ENCODE data around the gene GLUL. TPM values are rescaled to one million over a fixed set of nuclear protein-coding genes. Genes with fewer than 3 reads are reported as not detected.
"Not testable (repeated sequence)": the region's sequence is repeated elsewhere in the genome, so short reads cannot be mapped to it uniquely, and the experiment has no call there.

GLUL gene
- polyA plus RNA-seq, 3 donors: 305 to 322 (median 308) TPM

- no peak for DNase-seq
Observed at GRCh38 chr1:182374101-182374834, 17.3 kb downstream of the GLUL start.

GRCh38 chr1:182370532-182370931 is 21.1 kb downstream of the GLUL start:
- no peak for DNase-seq

DNA sequence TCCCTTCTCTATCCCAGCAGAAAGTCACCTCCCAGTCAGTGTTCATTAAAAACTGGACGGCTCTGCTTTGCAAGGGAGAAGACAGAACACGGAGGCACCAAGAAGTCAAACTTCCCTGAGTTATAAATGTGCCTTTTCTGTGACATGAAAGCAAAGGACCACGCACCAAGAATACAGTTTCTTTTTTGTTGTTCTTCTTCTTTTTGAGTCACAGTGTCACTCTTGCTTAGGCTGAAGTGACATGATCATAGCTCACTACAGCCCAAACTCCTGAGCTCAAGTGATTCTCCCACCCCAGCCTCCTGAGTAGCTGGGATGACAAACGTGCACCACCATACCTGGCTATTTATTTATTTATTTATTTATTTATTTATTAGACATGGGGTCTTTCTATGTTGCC is 22.7 kb downstream of the GLUL start:
- no peak for DNase-seq

- DNase-seq: no peak
Observed at GRCh38 chr1:182368358-182368757, 23.2 kb downstream of the GLUL start.

- no peak for DNase-seq
Observed at GRCh38 chr1:182367926-182368325, 23.7 kb downstream of the GLUL start.

DNA sequence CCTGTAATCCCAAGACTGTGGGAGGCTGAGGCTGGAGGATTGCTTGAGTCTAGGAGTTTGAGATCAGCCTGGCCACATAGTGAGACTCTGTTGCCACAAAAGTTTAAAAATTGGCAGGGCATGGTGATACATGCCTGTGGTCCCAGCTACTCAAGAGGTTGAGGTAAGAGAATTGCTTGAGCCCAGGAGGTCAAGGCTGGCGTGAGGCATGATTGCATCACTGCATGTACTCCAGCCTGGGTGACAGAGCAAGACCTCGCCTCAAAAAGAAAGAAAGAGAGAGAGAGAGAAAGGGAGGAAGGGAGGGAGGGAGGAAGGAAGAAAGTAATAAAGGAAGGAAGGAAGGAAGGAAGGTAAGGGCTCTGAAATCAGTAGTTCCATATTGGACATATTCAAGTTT is 25.0 kb downstream of the GLUL start:
- DNase-seq: no peak

DNA sequence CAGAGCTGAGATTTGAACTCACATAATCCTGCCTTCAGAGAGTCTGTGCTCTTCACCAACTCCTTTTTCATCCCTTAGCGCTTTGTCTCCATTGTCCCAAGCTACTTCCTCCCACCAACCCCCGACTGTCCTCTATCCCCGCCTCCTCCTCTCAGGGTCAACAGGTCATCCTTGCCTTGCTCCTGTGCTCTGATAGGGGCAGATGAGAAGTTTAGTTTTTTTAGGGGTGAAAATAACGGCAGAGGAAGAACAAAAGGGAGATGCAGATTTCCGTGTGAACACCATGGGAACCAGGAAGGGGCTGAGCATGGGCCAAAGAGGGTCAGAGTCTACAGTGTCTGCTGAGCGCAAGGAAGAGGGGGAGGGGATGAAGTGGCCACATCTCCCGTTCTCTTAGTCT is 31.9 kb downstream of the GLUL start:
- DNase-seq: no peak

GRCh38 chr1:182357913-182358312 is 33.7 kb downstream of the GLUL start:
- no peak for DNase-seq

DNA sequence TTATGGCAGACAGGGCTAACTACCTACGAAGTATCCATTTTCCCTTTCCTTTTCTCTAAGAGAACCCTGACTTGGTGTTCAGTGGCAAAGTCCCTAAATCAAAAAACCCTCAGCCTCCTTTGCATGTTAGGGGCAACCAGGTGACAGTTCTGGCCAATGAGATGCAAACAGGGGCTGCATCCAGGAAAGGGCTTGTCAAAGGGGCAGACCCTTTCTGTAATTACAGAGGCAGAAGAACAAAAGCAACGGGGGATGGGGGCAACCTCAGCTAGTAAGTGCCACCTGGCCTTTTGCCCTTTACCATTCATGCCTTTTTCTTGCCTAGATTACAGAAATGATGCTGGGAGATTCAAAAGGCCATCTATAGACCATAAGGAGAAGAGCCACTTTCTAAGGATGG is 34.4 kb downstream of the GLUL start:
- no peak for DNase-seq

DNA sequence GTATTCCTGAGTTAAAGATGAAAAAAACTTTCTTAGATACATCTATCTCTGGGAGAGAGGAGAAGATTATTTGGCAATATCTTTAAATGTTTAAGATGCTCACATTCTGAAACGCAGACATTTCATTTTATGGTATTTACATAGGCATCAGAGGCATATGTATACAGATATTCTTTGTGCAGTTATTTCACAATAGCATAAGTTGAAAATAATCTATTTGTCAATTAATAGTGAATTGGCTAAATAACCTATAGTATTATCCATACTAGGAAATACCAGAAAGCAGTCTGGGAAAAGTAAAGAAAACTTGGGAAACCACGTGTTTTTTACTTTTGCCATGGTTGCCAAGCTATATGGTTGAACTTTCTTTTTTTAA is 35.9 kb downstream of the GLUL start:
- no peak for DNase-seq

GRCh38 chr1:182351790-182352364 is 39.7 kb downstream of the GLUL start:
- DNase-seq: no peak

DNA sequence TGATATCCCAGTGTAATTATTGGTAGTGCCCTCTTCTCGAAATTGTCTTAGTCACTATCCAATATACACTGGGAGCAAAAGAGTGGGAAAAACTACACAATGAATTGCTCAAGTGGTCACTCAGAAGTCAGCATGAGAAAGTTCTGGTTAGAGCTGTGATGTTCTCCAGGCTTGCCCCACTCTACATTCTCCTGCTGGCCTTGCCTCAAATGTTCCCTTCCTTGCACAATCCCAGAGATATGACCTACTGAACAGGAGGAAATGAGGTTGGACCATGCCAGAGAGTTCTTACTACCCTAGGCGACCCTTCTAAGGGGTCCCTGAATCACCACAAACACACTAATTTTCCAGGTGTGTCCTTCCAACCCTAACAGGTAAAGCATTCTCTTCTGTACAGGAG is 40.8 kb downstream of the GLUL start:
- DNase-seq: no peak

DNA sequence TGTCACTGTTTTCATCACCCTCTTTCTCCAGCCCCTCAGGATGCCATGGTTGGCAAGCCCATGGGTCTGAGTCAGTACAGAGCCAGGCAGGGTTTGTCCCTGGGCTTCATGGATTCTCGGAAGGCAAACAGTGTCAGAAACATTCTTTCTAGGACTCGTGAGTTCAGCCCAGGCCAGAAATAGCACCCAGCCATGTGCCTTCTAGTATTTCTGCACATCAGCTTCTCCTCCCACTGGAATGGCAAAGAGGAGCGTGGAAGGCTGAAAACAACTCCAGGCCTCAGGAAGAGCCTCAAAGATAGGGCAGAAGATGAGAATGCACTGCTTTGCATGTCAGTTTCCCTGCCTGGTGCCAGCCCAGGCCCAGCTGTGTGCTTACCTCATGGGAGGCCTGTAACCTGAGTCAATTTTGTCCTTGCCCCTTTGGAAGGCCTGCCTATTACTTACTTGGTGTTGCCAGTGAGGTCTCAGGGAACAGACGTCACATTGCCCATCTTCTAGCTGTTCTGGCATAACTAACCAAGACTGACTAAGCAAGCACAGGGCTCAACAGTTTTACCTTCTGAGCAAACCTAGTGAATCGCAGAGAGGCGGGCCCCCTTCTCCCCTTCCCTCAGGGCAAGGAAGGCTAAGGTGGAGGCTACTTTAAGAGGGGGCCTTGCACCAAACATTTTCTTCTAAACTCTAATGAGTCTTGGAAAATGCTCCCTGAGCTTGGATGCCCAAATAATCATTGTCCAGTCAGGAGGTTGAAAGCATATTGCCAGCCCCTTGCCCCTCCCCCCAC is 42.4 kb downstream of the GLUL start:
- no peak for DNase-seq

DNA sequence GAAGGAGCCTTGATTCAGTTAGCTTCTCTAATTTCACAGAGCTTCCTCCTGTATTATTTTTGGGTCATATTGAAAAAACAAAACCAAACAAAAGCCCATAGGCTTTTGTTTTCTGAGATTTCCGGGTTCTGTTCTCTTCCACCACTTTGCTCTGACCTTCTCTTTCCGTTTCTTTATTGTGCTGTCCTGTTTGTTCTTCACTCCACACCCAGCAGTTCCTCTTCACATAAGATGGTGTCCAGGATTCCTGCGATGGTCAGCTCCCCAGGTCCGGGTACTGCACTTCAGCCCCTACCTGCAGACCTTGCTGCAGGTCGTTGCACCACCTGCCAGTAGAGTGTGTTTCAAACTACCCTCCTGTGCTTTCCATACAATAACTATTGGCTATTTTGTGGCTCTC is 44.6 kb downstream of the GLUL start:
- DNase-seq: no peak

DNA sequence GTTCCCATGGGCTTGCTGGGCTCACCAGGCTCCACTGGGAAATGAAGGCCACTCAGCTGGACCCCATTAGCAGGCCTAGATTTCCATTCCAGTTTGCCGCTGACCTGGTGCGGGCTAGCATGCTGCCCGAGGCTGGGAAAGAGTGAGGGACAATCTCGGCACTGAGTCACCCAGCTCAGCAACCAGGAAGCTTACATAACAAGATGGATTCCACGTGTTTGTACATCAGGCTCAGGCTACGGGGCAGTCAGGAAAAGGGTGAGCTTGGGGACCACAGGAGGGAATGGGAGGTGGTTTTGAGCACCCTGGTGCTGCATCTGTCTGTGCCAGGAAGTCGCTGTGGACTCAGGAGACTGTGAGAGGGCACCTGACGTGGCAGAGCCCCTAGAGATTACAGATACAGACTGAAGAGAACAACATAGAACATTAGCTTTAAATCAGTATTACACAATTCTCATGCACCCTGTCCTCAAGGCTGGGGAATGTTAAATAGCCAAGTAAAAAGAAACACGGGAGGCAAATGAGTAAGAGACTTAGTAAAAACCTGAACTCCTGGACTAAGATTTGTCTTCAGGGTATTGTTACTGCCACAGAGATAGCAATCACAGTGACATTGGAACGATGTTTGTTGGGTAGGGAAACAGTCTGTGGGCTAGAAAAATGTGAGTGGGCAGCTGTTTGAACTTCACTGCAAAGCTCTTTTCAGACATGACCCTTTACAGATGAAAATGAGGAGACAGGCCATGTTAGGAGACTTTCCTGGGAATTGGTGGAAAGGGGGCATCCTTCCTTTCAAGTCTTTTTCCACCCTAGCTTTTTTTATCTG is 51.1 kb downstream of the GLUL start:
- DNase-seq: no peak

GRCh38 chr1:182339684-182340083 is 51.9 kb downstream of the GLUL start:
- no peak for DNase-seq

GRCh38 chr1:182338806-182339370 is 52.7 kb downstream of the GLUL start:
- no peak for DNase-seq

- DNase-seq: no peak
Observed at GRCh38 chr1:182337736-182338571, 53.6 kb downstream of the GLUL start.

DNA sequence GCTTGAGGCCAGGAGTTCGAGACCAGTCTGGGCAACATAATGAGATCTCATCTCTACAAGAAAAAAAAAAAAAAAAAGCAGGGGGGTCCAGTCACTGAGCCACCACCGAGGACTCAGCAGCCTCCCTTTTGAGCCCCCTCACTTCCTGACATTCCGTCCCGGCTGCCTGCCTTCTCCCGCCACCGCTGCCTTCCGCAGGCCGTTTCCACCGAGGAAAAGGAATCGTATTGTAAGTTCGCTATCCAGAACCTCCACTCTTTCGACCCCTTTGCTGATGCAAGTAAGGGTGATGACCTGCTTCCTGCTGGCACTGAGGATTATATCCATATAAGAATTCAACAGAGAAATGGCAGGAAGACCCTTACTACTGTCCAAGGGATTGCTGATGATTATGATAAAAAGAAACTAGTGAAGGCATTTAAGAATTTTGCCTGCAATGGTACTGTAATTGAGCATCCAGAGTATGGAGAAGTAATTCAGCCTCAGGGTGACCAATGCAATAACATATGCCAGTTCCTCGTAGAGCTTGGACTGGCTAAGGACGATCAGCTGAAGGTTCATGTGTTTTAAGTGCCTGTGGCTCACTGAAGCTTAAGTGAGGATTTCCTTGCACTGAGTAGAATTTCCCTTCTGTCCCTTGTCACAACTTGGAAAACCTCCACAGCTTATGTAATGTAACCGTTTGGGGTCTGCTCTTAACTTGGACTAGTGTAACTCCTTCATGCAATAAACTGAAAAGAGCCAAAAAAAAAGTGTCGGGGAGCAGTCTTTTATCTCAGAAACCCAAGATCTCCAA is 55.6 kb downstream of the GLUL start:
- no peak for DNase-seq

GRCh38 chr1:182333071-182333571 is 58.5 kb downstream of the GLUL start:
- DNase-seq: not testable (repeated sequence)

Measured in renal pelvis (tissue), 4 donors.